ENCODE measurements around the gene ARHGEF40.

ARHGEF40 gene

DNA sequence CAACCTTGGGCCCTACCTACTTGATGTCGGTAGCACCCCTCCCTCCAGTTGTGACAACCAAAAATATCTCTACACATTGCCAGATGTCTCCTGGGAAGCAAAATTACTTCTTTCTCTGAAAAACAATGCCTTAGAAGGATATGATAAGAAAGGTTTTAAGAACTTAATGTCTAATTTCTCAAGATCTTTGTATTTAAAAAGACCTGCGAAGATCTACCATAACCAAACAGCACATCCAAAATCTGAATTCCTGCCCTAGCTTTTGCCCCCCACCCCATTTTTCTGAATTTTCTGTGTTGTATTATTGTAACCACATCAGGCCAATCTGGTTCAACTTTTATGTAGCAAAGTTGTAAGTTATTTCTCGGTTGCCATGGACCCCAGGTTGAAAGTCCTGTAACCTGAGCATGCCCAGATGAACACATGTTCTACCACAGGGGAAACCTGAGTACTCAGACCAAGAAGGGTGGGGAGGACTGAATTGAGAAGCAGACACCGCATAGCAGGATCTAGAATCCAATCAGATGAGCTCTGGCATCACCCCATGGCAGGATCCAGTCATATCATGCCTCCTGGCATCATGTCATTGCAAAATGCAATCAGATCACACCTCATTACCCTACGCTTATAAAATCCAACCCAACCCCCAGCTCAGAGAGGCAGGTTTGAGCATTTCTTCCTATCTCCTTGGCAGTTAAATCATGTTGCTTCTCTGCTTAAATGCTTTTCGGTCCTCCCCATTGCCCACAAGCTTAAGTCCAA lies 39.5 kb downstream of the ARHGEF40 start:
- DNase-seq (ENCODE audit: insufficient read length, low spot score), result no peak

GRCh38 chr14:21112255-21112654 lies 42.2 kb downstream of the ARHGEF40 start:
- no peak for FAIRE-seq
- DNase-seq (ENCODE audit: insufficient read length, low spot score), result no peak

More for the DNA sequence above, 39.5 kb downstream of the ARHGEF40 start:
- no peak for FAIRE-seq

- DNase-seq (ENCODE audit: insufficient read length, low spot score), result no peak
- FAIRE-seq, result no peak
Observed at GRCh38 chr14:21113369-21113768, 43.3 kb downstream of the ARHGEF40 start.

DNA sequence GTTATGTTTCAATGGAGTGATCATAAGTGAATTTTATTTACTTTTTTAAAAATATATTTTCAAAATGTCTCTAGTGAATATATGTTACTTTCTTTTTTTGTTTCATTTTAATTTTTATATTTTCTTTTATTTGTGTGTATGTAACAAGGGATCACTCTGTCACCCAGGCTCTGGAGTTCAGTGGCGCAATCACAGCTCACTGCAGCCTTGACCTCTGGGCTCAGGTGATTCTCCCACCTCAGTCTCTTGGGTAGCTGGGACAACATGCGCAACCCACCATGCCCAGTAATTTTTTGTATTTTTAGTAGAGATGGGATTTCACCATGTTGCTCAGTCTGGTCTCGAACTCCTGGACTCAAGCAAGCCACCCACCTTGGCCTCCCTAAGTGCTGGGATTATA lies 48.8 kb downstream of the ARHGEF40 start:
- no peak for FAIRE-seq
- DNase-seq (ENCODE audit: insufficient read length, low spot score), result no peak

DNA sequence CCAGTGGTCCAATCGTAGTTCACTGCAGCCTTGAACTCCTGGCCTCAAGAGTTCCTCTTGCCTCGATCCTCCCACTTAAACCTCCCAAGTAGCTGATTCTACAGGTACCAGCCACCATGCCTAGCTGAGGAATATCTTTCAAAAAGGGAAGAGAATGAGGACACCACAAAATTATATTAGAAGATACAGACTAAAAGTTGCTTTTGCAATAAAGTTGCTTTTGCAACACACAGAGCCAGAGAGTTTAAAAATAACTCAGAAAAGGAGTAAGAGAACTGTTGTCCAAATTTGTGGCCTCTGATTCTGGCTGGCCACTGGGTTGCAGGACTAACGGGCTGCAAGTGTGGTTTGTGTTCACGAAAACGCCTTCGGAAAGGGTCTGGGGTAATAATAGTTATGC lies 50.6 kb downstream of the ARHGEF40 start:
- FAIRE-seq, result no peak
- no peak for DNase-seq (ENCODE audit: insufficient read length, low spot score)

- DNase-seq (ENCODE audit: insufficient read length, low spot score) (no peak), FAIRE-seq (no peak)
Observed at GRCh38 chr14:21121122-21121521, 51.0 kb downstream of the ARHGEF40 start.

DNA sequence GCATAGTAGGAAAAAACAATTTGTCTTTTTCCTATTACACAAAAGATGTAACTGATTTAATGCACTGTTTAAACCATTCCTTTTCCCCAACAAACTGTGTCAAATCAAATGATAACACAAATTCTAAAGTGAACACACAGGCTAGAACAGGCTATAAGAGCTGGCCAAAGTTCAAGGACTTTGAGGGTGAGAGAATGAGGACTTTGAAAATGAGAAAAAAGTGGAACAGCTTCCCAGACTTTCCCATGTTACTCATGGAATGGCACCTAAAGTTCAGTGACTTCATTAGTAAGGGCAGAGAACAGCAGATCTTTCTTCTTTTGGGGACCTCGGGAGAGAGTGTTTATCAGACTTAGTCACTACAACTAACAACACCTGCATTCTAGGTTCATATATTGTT lies 53.3 kb downstream of the ARHGEF40 start:
- DNase-seq (ENCODE audit: insufficient read length, low spot score) (no peak), FAIRE-seq (no peak)

DNA sequence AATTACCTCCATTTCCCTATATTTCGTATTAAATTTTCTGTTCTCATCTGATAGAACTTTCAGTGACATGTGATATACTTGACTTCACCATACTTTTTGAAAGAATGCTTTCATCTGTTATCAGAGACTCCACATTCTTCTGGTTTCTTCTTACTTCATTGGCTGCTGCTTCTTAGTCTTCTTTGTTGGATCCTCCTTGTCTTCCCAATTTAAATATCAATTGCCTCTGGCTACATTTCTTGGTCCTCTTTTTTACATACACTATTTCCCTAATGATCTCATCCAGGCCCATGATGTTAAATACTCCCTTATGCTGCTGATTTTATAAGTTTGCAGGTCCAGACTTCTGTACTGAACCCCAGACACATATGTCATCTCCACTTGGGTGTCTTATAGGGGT lies 63.8 kb downstream of the ARHGEF40 start:
- DNase-seq (ENCODE audit: insufficient read length, low spot score) (no peak), FAIRE-seq (no peak)

DNA sequence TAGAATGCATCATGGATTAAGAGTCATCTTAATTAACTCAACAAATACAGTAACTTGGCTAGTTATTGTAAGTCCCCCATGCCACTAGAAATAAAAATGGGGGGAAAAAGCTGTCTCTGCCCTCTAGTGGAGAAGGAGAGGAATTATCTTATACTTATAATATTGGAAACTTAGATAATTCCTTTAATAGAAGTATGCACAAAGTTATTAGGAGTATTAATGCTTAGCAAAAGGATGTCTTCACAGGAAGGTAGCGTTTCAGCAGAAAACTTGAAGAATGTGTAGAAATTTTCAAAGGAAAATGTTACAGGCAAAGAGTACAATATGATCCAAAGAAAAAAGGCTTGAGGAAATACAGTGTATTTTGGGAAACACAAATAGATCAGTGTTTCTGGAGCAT lies 65.9 kb downstream of the ARHGEF40 start:
- DNase-seq (ENCODE audit: insufficient read length, low spot score) (peak; percentile 27), FAIRE-seq (no peak)
